Thyroid gland (tissue), 4 donors: ENCODE measurements around the gene ANAPC2. TPM values are rescaled to one million over a fixed set of nuclear protein-coding genes. Genes with fewer than 3 reads are reported as not detected.

ENCODE experiments used
- DNase-seq, 2 donors: peaks; one replicate each; pipeline ENCODE4 v3.0.0-alpha.2; 2019
- H3K27ac ChIP-seq, 3 donors: fragments of 200-600 bp; sonication (generic); 1 replicate in 2 of 3; 2 replicates in 1 of 3; pipeline ENCODE4 v1.5.1; 2016 to 2019; ENCODE audit warnings: mild to moderate bottlenecking in 1 of 3, moderate library complexity in 1 of 3
- H3K27me3 ChIP-seq: fragments of 200-600 bp; sonication (generic); one replicate; pipeline ENCODE4 v1.5.1; 2019
- H3K36me3 ChIP-seq, 2 donors: fragments of 200-600 bp; sonication (generic); one replicate each; pipeline ENCODE4 v1.5.1; 2016 to 2019
- H3K4me1 ChIP-seq, 2 donors: fragments of 200-600 bp; sonication (generic); one replicate each; pipeline ENCODE4 v1.5.1; 2017 to 2019
- H3K4me3 ChIP-seq, 3 donors: fragments of 200-600 bp; sonication (generic); replicated peaks in 1 of 3; 1 replicate in 2 of 3; 2 replicates in 1 of 3; pipeline ENCODE4 v1.5.1; 2016; ENCODE audit warnings: mild to moderate bottlenecking in 1 of 3
- H3K9me3 ChIP-seq: fragments of 200-600 bp; sonication (generic); one replicate; pipeline ENCODE4 v1.5.1; 2017
- POLR2A ChIP-seq, 2 donors: fragments of 450-650 bp; IDR thresholded peaks; one replicate each; pipeline ENCODE4 v1.6.1; 2017; ENCODE audit warnings: antibody characterized with exemption in 2 of 2, mild to moderate bottlenecking in 2 of 2, moderate library complexity in 1 of 2
- WGBS, 2 donors: methylation state at CpG; one replicate each; pipeline ENCODE4 v1.1.5; 2017; 5-methylcytosine and 5-hydroxymethylcytosine counted together
- intact Hi-C: fragments of 100-400 bp; cut with DNase I; formaldehyde crosslinking; loops from one replicate; pipeline ENCODE4 v1.15.1; 2023
- total RNA-seq, 4 donors: library from RNA; depleted of rRNA; stranded (reverse); fragments of >200 nt; gene quantifications; one replicate each; pipeline ENCODE4 v1.2.3, GENCODE V29; 2016
- TF ChIP-seq, protein P1 (sequence below), 6 experiments: fragments of 200-600 bp in 3 of 6; fragments of 450-650 bp in 3 of 6; sonication (generic) in 3 of 6; IDR thresholded peaks; one replicate each; pipeline ENCODE4 v1.5.1; 2016 to 2019; ENCODE audit warnings: antibody characterized with exemption in 6 of 6, mild to moderate bottlenecking in 2 of 6, inconsistent platforms in 1 of 6, moderate library complexity in 1 of 6

ANAPC2 gene
- total RNA-seq: 10 to 100 TPM; 25.6 to 34.1 (median 31.8) TPM

- H3K4me1 ChIP-seq: peaks cover 29 to 30% of the 10 kb centered on the region in 2 donors
- TF ChIP-seq POLR2A (IDR thresholded peaks at IDR 0.05): peak; percentile 31 to 87
- TF ChIP-seq, protein P1, sequence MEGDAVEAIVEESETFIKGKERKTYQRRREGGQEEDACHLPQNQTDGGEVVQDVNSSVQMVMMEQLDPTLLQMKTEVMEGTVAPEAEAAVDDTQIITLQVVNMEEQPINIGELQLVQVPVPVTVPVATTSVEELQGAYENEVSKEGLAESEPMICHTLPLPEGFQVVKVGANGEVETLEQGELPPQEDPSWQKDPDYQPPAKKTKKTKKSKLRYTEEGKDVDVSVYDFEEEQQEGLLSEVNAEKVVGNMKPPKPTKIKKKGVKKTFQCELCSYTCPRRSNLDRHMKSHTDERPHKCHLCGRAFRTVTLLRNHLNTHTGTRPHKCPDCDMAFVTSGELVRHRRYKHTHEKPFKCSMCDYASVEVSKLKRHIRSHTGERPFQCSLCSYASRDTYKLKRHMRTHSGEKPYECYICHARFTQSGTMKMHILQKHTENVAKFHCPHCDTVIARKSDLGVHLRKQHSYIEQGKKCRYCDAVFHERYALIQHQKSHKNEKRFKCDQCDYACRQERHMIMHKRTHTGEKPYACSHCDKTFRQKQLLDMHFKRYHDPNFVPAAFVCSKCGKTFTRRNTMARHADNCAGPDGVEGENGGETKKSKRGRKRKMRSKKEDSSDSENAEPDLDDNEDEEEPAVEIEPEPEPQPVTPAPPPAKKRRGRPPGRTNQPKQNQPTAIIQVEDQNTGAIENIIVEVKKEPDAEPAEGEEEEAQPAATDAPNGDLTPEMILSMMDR (IDR thresholded peaks at IDR 0.05): peak in 2 of 6 experiments; percentile 28 to 53
- intact Hi-C loops: loop anchor here (5.0 kb wide), 1 partner anchor 39 kb away; the partner anchor contains the start of genes CYSRT1 and RNF224
- H3K4me3 ChIP-seq: peak within 1 kb of the TSS; percentile 70 to 90 (median 86)
- peak; percentile 92 to 93 for DNase-seq
- peaks cover 15 to 26% of the 10 kb centered on the region in 2 donors for H3K36me3 ChIP-seq
- H3K27me3 ChIP-seq: no peaks in the 10 kb centered on the region
- peak within 1 kb of the TSS; percentile 70 to 88 (median 86) for H3K27ac ChIP-seq
- H3K9me3 ChIP-seq: no peaks in the 10 kb centered on the region
- WGBS, 2 donors: 0% methylated on average over 15 of the region's 98 CpGs; no CpG with 5 or more reads in 1 of the 2 donors
Measured at GRCh38 chr9:137188490-137189296, at the start of gene ANAPC2, which contains the start of gene SSNA1. ANAPC2 (minus strand) TSS chr9:137188560; CDS start chr9:137188532, 28 bp downstream. SSNA1 (plus strand) TSS chr9:137188676; CDS start chr9:137188727, 51 bp downstream.

DNA sequence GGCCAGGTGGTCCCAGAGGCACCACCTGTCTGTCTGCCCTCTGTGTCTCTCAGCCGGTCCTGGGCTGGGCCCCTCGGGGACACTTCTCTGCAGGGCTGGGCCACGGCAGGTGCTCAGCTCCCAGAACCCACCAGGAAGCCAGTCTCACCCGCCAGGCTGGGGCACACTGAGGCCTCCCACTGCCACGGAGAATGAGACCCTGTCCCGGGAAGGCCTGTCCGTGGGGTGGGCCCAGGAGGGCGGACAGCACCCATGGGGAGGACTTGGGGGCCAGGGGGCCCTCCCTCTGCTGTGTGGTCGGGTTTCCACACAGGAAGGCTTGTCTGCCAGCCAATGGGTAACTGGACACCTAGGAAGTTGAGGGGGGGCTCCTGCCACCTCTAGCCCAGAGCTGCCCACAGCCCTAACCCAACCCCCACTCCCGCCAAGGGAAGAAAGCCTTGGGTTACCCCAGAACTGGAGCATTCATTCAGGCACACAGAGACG, 48.6 kb upstream of the ANAPC2 start:
- Histone ChIP-seq H3K9me3 (no peaks in the 10 kb centered on the region), H3K4me3 (no peak overlapping the region), H3K36me3 (peaks cover under 1 to 3% of the 10 kb centered on the region in 2 donors), H3K4me1 (peaks cover 15 to 44% of the 10 kb centered on the region in 2 donors), H3K27me3 (no peaks in the 10 kb centered on the region), H3K27ac (no peak overlapping the region)
- no peak for TF ChIP-seq POLR2A (IDR thresholded peaks at IDR 0.05)
- TF ChIP-seq, protein P1 (IDR thresholded peaks at IDR 0.05): no peak
- DNase-seq: peak; percentile 22 to 44
- 46 to 63% methylated on average over 2 of the region's 11 CpGs for WGBS, 2 donors
- intact Hi-C loops: no loop called here

- H3K4me1 ChIP-seq: peaks cover 14 to 43% of the 10 kb centered on the region in 2 donors
- H3K36me3 ChIP-seq: no peaks in the 10 kb centered on the region
- H3K9me3 ChIP-seq: no peaks in the 10 kb centered on the region
- peak; percentile 89 to 93 for DNase-seq
- 7 to 18% methylated on average over 5 to 15 of the region's 31 CpGs for WGBS, 2 donors
- H3K27me3 ChIP-seq: no peaks in the 10 kb centered on the region
- intact Hi-C loops: no loop called here
- TF ChIP-seq, protein P1 (IDR thresholded peaks at IDR 0.05): peak; percentile 98 to 100 (median 99)
- no peak for TF ChIP-seq POLR2A (IDR thresholded peaks at IDR 0.05)
- H3K4me3 ChIP-seq: no peak overlapping the region
- H3K27ac ChIP-seq: no peak overlapping the region
Measured at GRCh38 chr9:137236238-137236935, 48.0 kb upstream of the ANAPC2 start.

- WGBS, 2 donors: 68 to 75% methylated on average over 16 to 23 of the region's 35 CpGs
- Histone ChIP-seq H3K36me3 (no peaks in the 10 kb centered on the region), H3K9me3 (no peaks in the 10 kb centered on the region), H3K27me3 (no peaks in the 10 kb centered on the region), H3K4me3 (no peak overlapping the region), H3K27ac (no peak overlapping the region), H3K4me1 (peaks cover 14 to 43% of the 10 kb centered on the region in 2 donors)
- intact Hi-C loops: no loop called here
- DNase-seq: no peak
- TF ChIP-seq, protein P1 (IDR thresholded peaks at IDR 0.05): no peak
- TF ChIP-seq POLR2A (IDR thresholded peaks at IDR 0.05): no peak
Measured at GRCh38 chr9:137235424-137236237, 47.3 kb upstream of the ANAPC2 start.
